Right lobe of liver (tissue), 6 donors: ENCODE data around the gene TGFBR1. TPM values are rescaled to one million over a fixed set of nuclear protein-coding genes. Genes with fewer than 3 reads are reported as not detected.
"Not testable (repeated sequence)": the region's sequence is repeated elsewhere in the genome, so short reads cannot be mapped to it uniquely, and the experiment has no call there.

ENCODE experiments used
- ATAC-seq, 4 donors: fragments of 200-7000 bp; cut with Tn5 transposase; one replicate each; pipeline ENCODE4 v1.9.1; 2020; ENCODE audit warnings: mild to moderate bottlenecking in 4 of 4, moderate library complexity in 4 of 4
- DNase-seq, 3 donors: peaks; one replicate each; pipeline ENCODE4 v3.0.0-alpha.2; 2020
- H3K27ac ChIP-seq, 3 donors: fragments of 200-600 bp; one replicate each; pipeline ENCODE4 v1.8.0; 2022
- H3K27me3 ChIP-seq, 2 donors: fragments of 200-600 bp; one replicate each; pipeline ENCODE4 v1.8.0; 2022
- H3K36me3 ChIP-seq, 4 donors: fragments of 200-600 bp; sonication (generic) in 1 of 4; one replicate each; pipeline versions ENCODE4 v1.5.1 to v1.8.0; 2017 to 2022; ENCODE audit warnings: control low read depth in 1 of 4
- H3K4me1 ChIP-seq, 4 donors: fragments of 200-600 bp; sonication (generic) in 1 of 4; one replicate each; pipeline versions ENCODE4 v1.5.1 to v1.8.0; 2017 to 2022; ENCODE audit warnings: control low read depth in 1 of 4
- H3K4me3 ChIP-seq, 3 donors: fragments of 200-600 bp; one replicate each; pipeline ENCODE4 v1.8.0; 2022
- H3K9me3 ChIP-seq, 4 donors: fragments of 200-600 bp; sonication (generic) in 1 of 4; one replicate each; pipeline versions ENCODE4 v1.5.1 to v1.8.0; 2017 to 2022; ENCODE audit warnings: control low read depth in 1 of 4
- POLR2A ChIP-seq: fragments of 450-650 bp; IDR thresholded peaks from one replicate; pipeline ENCODE4 v1.6.1; 2017; ENCODE audit warnings: antibody characterized with exemption, mild to moderate bottlenecking
- WGBS: methylation state at CpG from one replicate; pipeline ENCODE4 v1.1.6; 2018; ENCODE audit warnings: low coverage, low lambda C conversion rate; ENCODE audit not compliant: insufficient coverage; ENCODE audit errors: missing lambda C conversion rate; 5-methylcytosine and 5-hydroxymethylcytosine counted together
- intact Hi-C, 2 donors: fragments of 100-400 bp; cut with DNase I; formaldehyde crosslinking; loops; one replicate each; pipeline versions ENCODE4 v1.11.2 to v1.14.1; 2022
- total RNA-seq, 6 experiments: library from RNA; depleted of rRNA in 2 of 6; stranded (reverse); fragments of >200 nt in 2 of 6; fragmentation: NEBNext Ultra II Directional in 3 of 6; extraction: Animal tissue kit (Norgen Biotek cat#: 25700) in 3 of 6; gene quantifications; one replicate each; pipeline versions ENCODE4 v1.1.0 to v1.2.4, GENCODE V29; 2016 to 2023
- TF ChIP-seq, protein P1 (sequence below), 4 donors: fragments of 200-600 bp in 3 of 4; fragments of 450-650 bp in 1 of 4; IDR thresholded peaks; one replicate each; pipeline versions ENCODE4 v1.5.1 to v1.8.0; 2016 to 2022; ENCODE audit warnings: antibody characterized with exemption in 4 of 4, mild to moderate bottlenecking in 2 of 4
- donor health status: DM: no; HTN: yes; CAD: no.
- donor health status: DM: no; HTN: no; CAD: no.
- donor health status: DM: no; HTN: no; CAD: no.
- donor health status: DM: no; HTN: yes; CAD: no.
- donor health status: DM: no; HTN: yes; CAD: no.

Gene TGFBR1
- total RNA-seq, 6 experiments from 2014 or later, result 9.6 to 26.4 (median 13.4) TPM

DNA sequence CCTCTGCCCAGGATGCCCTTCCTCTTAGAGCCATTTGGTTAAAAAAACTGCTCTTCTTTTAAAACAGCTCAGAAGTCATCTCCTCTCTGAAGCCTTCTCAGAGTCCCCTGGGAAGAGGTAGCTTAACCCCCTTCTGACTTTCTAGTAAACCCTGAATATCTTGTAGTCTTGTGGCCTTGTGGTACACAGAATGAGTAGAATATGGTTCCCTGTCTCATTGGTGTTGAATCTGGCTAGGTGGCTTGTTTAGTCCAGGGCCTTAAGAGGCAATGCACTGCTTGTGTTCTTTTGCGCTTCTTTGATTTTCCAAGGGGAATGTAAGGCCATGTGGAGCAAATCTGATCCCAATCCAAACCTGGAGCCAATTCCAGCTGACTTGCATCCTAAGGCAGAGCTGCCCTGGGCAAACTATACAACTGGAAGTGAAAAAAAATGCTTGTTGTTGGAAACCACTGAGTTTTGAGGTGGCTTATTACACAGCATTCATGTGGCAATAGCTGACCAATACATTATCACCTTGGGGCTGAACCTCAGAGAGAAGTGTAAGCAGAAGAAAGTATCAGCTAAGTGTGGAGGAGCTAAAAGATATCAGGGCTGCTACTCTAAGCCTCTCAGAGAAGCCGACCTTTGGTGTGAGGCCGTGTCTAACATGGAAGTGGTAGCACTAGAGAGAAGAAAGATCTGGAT, 85.8 kb downstream of the TGFBR1 start:
- no peak for DNase-seq
- intact Hi-C loops, result no loop called here
- H3K27me3 ChIP-seq, result no peaks in the 10 kb centered on the region
- no peak for ATAC-seq
- H3K4me1 ChIP-seq, result no peaks in the 10 kb centered on the region
- TF ChIP-seq, protein P1, sequence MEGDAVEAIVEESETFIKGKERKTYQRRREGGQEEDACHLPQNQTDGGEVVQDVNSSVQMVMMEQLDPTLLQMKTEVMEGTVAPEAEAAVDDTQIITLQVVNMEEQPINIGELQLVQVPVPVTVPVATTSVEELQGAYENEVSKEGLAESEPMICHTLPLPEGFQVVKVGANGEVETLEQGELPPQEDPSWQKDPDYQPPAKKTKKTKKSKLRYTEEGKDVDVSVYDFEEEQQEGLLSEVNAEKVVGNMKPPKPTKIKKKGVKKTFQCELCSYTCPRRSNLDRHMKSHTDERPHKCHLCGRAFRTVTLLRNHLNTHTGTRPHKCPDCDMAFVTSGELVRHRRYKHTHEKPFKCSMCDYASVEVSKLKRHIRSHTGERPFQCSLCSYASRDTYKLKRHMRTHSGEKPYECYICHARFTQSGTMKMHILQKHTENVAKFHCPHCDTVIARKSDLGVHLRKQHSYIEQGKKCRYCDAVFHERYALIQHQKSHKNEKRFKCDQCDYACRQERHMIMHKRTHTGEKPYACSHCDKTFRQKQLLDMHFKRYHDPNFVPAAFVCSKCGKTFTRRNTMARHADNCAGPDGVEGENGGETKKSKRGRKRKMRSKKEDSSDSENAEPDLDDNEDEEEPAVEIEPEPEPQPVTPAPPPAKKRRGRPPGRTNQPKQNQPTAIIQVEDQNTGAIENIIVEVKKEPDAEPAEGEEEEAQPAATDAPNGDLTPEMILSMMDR (IDR thresholded peaks at IDR 0.05), result no peak
- no peak for TF ChIP-seq POLR2A
- no peaks in the 10 kb centered on the region for H3K36me3 ChIP-seq
- 66% methylated on average over 3 of the region's 3 CpGs for WGBS
- H3K4me3 ChIP-seq, result no peak overlapping the region
- no peaks in the 10 kb centered on the region for H3K9me3 ChIP-seq
- no peak overlapping the region for H3K27ac ChIP-seq

DNA sequence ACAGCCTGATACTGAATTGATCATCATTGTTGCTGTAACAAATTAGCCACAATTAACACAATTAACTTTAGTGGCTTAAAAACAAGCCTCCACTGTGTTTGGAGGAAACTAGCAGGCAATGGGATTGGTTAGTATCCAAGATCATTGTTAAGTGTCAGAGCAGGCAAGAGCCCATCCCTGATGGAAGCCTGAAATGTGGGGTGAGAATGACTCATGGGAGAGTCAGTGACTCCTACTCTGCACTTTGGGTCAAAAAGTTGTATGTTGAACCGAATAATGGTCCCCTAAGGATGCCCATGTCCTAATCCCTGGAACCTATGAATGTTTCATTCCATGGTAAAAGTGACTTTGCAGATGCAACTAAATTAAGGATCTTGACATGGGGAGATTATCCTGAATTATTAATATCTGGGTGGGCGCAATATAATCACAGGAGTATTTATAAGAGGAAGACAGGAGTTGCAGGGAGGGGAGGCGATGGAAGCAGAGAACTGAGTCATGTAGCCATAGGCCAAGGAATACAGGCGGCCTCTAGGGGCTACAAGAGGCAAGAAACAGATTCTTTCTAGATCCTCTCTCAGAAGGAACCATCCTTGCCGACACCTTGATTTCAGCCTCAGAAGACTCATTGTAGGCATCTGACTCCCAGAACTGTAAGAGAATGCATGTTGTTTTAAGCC, 88.0 kb downstream of the TGFBR1 start:
- intact Hi-C loops, result no loop called here
- Histone ChIP-seq H3K4me3 (no peak overlapping the region), H3K9me3 (no peaks in the 10 kb centered on the region), H3K4me1 (no peaks in the 10 kb centered on the region), H3K36me3 (no peaks in the 10 kb centered on the region), H3K27ac (no peak overlapping the region), H3K27me3 (no peaks in the 10 kb centered on the region)
- WGBS, result 74% methylated on average over 5 of the region's 5 CpGs
- no peak for ATAC-seq
- TF ChIP-seq POLR2A, result no peak
- TF ChIP-seq, protein P1 (IDR thresholded peaks at IDR 0.05), result no peak
- no peak for DNase-seq

DNA sequence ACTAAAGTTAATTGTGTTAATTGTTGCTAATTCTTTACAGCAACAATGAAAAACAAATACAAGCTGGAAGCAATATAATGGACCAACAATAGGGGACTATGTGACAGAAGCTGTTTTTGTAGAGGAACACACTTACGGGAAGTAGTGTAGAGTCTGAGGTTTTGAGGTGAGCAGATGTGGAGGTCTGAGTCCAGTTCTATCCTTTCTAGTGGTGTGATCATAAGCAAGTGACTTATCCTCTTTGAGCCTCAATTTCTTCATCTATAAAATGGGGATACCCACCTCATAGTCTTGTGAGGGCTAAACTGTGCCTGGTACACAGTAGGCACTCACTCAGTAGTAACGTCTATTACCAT, 88.5 kb downstream of the TGFBR1 start:
- Histone ChIP-seq H3K27ac (no peak overlapping the region), H3K4me1 (no peaks in the 10 kb centered on the region), H3K27me3 (no peaks in the 10 kb centered on the region), H3K36me3 (no peaks in the 10 kb centered on the region), H3K4me3 (no peak overlapping the region), H3K9me3 (no peaks in the 10 kb centered on the region)
- TF ChIP-seq, protein P1 (IDR thresholded peaks at IDR 0.05), result no peak
- TF ChIP-seq POLR2A, result no peak
- no peak for DNase-seq
- ATAC-seq, result no peak
- intact Hi-C loops, result no loop called here
- WGBS, result 35% methylated on average over 2 of the region's 2 CpGs

DNA sequence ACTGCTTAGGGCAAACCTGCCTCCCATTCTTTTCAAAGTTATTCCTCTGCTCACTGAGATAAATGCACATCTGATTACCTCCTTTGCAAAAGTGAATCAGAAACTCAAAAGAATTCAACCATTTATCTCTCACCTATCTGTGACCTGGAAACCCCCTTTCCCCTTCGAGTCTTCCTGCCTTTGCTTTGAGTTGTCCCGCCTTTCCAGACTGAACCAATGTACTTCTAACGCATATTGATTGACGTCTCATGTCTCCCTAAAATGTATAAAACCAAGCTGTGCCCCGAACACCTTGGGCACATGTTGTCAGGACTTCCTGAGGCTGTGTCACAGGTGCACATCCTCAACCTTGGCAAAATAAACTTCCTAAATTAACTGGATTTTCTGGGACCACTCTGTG, 91.6 kb downstream of the TGFBR1 start:
- H3K4me3 ChIP-seq, DNase-seq, ATAC-seq, H3K27me3 ChIP-seq, H3K4me1 ChIP-seq, H3K27ac ChIP-seq, intact Hi-C loops, H3K36me3 ChIP-seq, H3K9me3 ChIP-seq: not testable (repeated sequence)
- 56% methylated on average over 5 of the region's 5 CpGs for WGBS

- 90% methylated on average over 3 of the region's 3 CpGs for WGBS
- intact Hi-C loops, result no loop called here
- H3K27me3 ChIP-seq, result no peaks in the 10 kb centered on the region
- H3K9me3 ChIP-seq, result no peaks in the 10 kb centered on the region
- DNase-seq (no peak), ATAC-seq (no peak)
- TF ChIP-seq POLR2A, result no peak
- TF ChIP-seq, protein P1 (IDR thresholded peaks at IDR 0.05), result no peak
- no peaks in the 10 kb centered on the region for H3K36me3 ChIP-seq
- no peaks in the 10 kb centered on the region for H3K4me1 ChIP-seq
- no peak overlapping the region for H3K4me3 ChIP-seq
- no peak overlapping the region for H3K27ac ChIP-seq
Observed at GRCh38 chr9:99197124-99197630, 92.3 kb downstream of the TGFBR1 start.
